ENCODE data around the gene C1orf185.
"Not testable (repeated sequence)": the region's sequence is repeated elsewhere in the genome, so short reads cannot be mapped to it uniquely, and the experiment has no call there.

Gene C1orf185

DNA sequence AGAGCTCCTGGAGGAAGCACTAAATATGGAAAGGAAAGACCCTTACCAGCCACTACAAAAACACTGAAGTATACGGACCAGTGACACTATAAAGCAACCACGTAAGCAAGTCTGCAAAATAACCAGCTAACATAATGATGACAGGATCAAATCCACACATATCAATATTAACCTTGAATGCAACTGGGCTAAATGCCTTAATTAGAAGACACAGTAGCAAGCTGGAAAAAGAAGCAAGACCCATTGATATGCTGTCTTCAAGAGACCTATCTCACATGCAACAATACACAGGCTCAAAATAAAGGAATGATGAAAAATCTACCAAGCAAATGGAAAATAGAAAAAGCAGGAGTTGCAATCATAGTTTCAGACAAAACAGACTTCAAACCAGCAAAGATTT lies 31.0 kb downstream of the C1orf185 start:
- no peak for DNase-seq

DNA sequence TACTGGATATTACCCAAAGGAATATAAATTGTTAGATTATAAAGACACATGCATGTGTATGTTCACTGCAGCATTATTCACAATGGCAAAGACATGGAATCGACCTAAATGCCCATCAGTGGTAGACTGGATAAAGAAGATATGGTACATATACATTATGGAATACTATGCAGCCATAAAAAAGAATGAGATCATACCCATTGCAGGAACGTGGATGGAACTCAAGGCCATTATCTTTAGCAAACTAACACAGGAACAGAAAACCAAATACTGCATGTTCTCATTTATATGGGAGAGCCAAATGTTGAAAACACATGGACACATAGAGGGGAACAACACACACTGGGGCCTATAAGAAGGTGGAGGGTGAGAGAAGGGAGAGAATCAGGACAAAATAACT lies 35.7 kb downstream of the C1orf185 start:
- not testable (repeated sequence) for DNase-seq

DNA sequence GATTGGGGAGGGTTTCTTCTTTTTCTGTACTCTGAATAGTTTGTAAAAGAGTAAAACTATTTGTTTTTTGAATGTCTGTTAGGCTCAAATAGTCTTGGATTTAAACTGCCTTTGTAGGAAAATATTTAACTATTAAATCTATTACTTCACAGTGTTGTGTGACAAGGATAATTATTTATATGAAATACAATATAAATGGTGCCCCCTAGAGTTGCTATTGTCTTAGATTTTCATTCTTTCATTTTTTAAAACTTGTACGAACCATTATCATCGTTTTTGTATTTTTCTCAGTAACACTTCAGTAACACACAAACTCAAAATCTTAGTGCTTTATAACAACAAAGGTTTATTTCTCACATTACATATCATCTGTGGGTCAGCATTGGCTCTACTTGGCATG lies 37.4 kb downstream of the C1orf185 start:
- DNase-seq = no peak

DNA sequence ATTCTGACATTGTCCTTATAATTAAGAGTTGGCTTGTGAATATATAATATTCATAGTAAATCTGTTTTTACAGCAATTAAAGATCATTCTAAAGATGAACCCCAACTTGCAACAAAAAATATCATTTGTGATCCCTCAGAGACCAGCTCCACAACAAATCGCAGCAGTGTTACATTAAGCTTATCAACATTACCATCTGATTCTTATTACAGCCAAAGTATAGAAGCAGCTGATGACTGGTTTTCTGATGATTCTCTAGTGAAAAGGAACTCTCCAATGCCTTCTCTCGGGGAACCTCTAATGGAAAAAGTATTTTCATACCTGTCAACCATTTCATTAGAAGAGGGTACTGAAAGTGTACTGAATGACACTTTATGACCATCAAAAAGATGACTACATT lies 45.4 kb downstream of the C1orf185 start:
- DNase-seq = no peak

DNA sequence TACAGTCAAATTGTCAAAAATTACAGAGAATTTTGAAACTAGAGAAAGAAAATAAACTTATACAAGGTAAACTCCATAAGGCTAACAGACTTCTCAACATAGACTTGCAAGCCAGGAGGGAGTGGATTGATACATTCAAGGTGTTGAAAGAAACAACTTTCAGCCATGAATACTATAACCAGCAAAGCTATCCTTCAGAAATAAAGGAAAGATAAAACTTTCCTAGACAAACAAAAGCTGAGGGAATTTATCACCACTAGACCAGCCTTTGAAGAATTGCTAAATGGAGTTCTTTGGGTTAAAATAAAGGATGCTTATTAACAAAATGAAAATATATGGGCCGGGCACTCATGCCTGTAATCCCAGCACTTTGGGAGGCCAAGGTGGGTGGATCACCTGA lies 52.7 kb downstream of the C1orf185 start:
- DNase-seq = no peak

DNA sequence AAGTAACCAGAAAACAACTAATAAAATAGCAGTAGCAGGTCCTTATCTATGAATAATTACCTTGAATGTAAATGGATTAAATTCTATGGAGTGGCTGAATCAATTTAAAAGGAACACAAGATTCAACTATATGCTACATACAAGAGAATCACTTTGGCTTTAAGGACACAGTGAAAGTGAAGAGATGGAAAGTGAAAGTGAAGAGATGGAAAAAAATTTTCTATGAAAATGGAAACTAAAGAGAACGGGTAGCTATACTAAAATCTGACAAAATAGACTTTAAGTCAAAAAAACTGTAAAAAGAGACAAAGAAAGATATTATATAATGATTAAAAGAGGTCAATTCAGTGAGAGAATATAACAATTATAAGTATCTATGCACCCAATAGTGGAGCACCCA lies 54.7 kb downstream of the C1orf185 start:
- DNase-seq = no peak

DNA sequence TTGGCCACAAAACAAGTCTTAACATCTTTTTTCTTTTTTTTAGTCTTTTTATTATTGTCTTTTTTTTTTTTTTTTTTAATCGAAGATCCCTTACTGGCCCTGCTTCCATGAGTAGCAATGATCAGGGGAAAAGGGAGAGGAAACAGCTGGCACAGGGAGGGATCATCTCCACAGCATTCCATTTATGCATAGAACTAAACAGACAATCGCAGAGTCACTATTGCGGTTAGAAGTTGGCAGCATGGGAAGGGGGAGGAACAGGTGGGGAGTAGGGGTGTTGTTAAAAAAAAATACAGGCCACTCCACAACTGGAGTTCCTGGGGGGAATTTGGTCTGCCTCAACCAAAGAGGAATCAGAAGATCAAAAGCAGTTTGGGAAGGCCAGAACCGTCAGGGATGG lies 55.4 kb downstream of the C1orf185 start:
- no peak for DNase-seq

DNA sequence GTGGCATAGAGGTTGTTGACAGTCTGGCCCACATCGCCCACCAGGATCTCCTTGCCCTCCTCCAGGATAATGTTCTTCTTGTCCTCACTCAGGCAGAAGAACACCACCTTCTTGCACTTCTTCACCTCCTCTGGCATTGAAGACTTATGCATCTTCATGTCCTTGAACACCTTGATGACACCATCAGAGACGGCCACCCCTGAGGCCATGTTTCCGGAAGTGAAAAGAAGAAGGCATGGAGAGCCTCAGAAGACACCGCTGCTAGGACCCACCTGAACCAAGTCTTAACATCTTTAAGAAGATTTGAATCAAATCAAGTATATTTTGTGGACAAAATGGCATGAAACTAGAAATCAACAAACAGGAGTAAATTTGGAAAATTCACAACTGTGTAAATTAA lies 56.2 kb downstream of the C1orf185 start:
- DNase-seq = no peak

DNA sequence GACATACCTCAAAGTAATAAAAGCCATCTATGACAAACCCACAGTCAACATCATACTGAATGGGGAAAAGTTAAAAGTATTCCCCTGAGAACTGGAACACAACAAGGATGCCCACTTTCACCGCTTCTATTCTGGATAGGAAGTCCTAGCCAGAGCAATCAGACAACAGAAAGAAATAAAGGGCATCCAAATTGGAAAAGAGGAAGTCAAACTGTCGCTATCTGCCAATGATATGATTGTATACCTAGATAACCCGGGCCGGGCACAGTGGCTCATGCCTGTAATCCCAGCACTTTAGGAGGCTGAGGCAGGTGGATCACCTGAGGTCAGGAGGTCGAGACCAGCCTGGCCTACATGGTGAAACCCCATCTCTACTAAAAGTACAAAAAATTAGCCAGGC lies 60.5 kb downstream of the C1orf185 start:
- not testable (repeated sequence) for DNase-seq

DNA sequence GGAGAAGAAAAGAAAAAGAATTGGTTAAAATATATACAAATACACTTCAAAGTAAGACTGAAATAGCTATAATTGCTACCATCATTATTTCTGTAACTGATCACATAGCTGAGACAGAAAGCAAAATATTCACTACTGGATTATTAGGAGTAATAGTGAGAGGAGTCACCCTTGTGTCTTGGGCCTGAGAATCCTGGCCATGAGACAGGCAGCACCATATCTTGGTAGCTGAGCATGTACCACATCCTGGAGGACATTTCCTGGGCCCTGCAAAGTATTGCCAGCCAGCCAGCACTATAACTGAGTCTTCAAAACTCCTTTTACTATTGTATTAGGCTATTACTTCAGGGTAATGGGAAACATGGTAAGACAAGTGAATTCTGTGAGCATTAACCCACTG lies 63.5 kb downstream of the C1orf185 start:
- no peak for DNase-seq

DNA sequence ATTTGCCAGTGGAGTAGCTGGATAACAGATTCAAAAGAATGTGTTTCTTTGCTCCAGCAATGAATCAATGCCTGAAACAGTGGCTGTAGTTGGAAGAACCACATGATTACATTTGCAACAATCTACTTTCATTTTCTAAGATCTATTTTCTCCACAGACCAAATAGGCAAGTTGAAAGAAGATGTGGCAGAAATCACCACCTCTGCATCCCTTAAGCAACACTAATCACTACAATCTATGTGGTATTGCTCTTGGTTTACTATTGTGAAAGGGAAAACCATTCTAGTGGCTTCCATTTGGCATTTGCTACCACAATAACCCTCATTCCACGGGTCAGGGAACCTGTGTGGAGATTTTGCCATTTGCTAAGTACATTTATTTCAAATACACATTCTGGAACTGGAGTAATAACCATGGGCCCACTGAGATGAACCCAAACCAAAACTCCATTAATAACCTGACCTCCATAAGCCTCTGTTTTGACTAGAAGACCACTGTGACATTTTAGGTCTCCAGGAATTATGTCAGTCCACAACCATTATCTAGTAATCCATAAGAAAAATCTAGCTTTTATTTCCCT lies 66.3 kb downstream of the C1orf185 start:
- no peak for DNase-seq

DNA sequence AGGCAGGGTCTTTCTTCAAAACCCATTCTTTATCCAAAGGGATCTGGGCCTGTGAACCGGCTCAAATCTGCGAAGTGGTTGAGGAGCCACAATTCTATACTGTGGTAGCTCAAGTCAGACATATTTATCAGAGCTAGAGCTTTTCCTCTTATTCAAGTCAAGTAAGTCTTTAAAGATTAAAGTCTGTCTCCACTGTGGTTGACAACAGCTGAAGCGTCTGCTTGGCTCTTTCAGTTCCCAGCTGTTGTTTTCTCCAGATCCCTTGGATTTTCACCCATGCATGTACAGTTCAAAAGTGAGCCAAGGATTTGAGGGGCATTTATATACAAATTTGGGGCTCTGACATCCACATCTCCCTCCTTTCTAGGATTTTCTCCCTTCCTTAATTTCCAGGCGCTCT lies 66.9 kb downstream of the C1orf185 start:
- no peak for DNase-seq

DNA sequence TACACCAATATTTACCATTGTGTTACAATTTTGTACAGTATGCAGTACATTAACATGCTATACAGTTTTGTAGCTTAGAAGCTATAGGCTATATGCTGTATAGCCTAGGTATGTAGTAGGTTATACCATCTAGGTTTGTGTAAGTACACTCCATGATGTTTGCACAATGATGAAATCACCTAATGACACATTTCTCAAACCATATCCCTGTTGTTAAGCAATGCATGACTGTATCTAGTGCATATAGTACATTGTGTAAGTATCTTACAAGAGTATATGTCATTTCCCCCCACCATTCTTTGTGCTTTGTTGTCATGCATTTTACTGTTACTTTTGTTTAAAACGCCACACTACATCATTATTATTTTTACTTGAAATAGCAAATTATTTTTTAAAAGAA lies 68.3 kb downstream of the C1orf185 start:
- DNase-seq = no peak

DNA sequence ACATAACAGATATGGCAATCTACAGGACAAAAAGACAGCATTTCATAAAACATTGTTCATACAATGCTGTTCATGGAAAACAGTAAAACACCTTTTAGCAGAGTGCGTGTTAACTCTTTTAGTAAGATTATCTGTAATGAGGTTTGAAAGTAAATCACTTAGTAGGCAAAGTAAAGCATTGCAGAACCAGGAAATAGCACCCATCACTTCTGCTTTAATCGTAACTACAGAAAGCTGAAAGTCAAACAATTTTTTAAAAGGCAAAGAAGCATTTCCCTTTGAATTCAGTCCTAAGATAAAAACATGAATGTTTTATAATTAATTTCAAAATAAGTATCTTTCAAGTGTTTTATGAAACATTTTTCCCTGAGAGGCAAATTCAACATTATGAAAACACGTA lies 70.8 kb downstream of the C1orf185 start:
- DNase-seq = no peak

DNA sequence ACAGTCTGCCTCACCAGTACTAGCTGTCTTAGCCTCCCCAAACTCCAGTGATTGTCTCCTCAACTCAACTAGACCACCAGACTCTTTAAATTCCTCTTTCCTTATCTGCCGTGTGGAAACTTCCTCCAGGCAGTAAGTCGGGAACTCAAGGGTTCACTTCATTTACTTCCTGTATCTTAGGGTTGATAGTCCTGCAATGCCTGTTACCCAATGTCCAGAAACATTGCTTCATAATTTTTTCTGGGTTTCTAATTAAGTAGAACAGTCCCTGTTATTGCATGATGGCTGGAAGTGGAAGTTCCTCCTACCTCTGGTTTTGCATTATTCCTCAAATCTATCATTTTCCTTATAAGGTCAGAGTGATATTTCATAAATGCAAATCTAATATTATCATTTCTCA lies 73.2 kb downstream of the C1orf185 start:
- DNase-seq = no peak

DNA sequence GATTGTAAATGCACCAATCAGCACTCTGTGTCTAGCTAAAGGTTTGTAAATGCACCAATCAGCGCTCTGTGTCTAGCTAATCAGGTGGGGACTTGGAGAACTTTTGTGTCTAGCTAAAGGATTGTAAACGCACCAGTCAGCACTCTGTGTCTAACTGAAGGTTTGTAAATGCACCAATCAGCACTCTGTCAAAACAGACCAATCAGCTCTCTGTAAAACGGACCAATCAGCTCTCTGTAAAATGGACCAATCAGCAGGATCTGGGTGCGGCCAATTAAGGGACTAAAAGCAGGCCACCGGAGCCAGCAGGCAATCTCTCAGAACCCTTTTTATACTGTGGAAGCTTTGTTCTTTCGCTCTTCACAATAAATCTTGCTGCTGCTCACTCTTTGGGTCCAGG lies 76.0 kb downstream of the C1orf185 start:
- DNase-seq = not testable (repeated sequence)

DNA sequence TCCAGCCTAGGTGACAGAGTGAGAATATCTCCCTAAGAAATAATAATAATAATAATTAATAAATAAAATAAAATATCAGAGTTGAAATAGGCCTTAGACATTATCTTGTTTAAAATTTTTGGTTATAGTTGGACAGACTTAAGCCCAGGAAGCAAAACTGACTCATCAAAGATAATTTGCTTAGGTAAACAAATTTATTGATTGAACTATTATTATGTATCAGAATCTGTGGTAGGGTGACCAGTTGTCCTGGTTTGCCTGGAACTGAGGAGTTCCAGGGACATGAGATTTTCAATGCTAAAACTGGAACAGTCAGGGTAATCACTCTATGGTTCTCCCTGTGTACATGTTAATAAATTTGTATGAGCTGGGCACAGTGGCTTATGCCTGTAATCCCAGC lies 86.2 kb downstream of the C1orf185 start:
- DNase-seq = no peak

DNA sequence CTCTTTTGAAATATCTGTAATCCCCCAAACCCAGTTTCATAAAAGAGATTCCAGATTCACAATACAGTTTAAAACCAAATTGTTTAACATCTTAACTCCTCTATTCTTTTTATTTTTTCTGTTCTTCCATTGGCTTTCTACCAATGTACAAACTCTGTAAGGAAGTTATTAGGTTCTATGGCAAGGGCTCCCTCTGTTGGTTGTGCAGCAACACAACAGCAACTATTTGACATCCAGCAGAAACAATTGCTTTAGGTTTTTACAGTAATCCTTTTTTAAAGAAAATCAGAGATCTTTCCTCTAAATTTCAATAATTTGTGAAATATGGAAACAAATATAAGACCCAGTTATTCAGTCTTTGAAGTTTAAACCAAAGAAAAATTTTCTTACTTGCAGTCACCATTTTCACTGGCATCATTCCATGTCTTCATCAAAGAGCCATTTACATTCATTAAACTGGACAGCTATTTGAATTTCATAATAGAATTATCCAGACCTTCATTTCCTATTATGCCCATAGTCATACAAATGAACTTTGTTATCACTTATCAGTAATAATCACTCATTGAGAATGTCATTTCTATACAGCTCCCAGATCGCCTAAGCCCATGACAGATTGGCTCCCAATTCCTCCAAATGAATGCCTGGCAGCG lies 87.5 kb downstream of the C1orf185 start:
- DNase-seq = peak in 13 of 58 donors; percentile 0 to 46 (median 11)

DNA sequence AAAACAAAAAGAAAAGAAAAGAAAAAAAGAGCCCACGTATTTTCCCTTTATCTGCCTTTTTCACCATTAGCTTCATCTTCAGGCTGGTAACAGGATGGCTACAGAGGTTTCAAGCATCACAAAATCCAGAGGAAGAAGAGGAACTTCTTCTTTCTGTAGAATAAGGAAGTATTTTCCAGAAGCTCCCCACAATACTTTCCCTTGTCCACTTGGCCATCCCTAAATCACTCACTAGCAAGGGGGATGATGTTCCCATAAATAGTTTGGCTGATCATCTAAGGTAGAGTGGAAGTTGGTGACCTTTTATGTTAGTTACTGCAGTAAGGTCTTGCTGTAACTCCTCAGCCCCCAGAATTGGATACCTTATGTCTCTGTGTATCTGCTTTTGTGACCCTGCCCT lies 88.9 kb downstream of the C1orf185 start:
- no peak for DNase-seq

DNA sequence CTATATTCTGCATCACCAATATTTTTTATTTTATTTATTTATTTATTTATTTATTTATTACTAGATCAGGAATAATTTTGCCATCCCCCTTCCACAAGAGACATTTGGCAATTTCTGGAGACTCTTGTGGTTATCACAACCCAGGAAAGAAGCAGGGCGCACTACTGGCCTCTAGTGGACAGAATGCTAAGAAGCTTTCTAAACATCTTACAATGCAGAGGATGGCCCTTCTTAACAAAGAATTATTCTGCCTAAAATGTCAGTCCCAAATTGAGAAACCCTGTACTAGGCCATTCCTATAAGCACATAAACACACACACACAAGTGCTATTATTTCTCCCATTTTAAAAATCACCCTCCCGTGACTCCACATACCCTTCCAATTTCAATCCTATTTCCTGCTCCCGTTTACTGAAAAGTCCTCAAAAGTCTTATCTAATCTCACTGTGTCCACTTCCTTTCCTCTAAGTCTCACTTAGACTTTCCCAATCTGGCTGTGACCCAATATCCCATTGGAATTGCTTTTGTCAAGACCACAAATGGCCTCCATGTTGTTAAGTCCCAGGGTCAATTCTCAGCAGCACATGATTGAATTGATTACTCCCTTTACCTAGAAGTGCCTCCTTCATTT lies 90.3 kb downstream of the C1orf185 start:
- peak in 39 of 58 donors; percentile 1 to 77 (median 16) for DNase-seq

DNA sequence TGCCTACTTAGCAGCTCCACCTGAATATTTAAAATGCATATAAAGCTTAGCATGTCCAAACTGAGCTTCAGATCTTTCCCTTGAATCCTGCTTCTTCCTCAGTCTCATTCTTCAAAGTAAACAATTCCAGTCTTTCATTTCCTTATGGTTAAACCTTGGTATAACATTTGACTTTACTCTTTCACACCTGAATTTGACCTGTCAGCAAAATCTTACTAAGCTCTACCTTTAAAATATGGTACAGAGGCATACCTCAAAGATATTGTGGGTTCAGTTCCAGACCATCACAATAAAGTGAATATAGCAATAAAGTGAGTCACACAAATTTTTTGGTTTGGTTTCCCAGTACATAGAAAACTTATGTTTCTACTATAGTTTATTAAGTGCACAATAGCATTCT lies 91.5 kb downstream of the C1orf185 start:
- no peak for DNase-seq
